ENCODE measurements around the gene SLFN12.

GRCh38 chr17:35416659-35417058, 15.6 kb downstream of the SLFN12 start:
- TF ChIP-seq CTCF (conservative IDR thresholded peaks at IDR 0.05; ENCODE audit: low read depth, low read length) (no peak), EZH2 (IDR thresholded peaks at IDR 0.05; ENCODE audit: low read length, unreplicated experiment) (no peak)
